H9 (cell line): Measurements from ENCODE around the gene KCTD5. TPM values are rescaled to one million over a fixed set of nuclear protein-coding genes. Genes with fewer than 3 reads are reported as not detected.

Source experiments
- DNase-seq: peaks from one replicate; pipeline ENCODE4 v3.0.0-alpha.2; 2017
- H2AFZ ChIP-seq: one replicate; pipeline ENCODE4 v1.6.1; 2013; ENCODE audit warnings: mild to moderate bottlenecking, low read length, control low read depth, moderate library complexity
- H2AK5ac ChIP-seq: 2 replicates; pipeline ENCODE4 v1.6.1; 2013; ENCODE audit warnings: low read length, control low read depth, mixed read lengths; ENCODE audit not compliant: insufficient read length
- H2BK120ac ChIP-seq: one replicate; pipeline ENCODE4 v1.6.1; 2013; ENCODE audit warnings: low read depth, mild to moderate bottlenecking, low read length, control low read depth, inconsistent platforms; ENCODE audit not compliant: poor library complexity, severe bottlenecking
- H2BK12ac ChIP-seq: 2 replicates; pipeline ENCODE4 v1.6.1; 2013; ENCODE audit warnings: low read length, control low read depth, mixed read lengths, low read depth; ENCODE audit not compliant: insufficient read length
- H2BK15ac ChIP-seq: 2 replicates; pipeline ENCODE4 v1.6.1; 2013; ENCODE audit warnings: low read depth, low read length, control low read depth
- H2BK20ac ChIP-seq: one replicate; pipeline ENCODE4 v1.6.1; 2013; ENCODE audit warnings: low read depth, mild to moderate bottlenecking, low read length, control low read depth, inconsistent platforms; ENCODE audit not compliant: poor library complexity, severe bottlenecking
- H2BK5ac ChIP-seq: 2 replicates; pipeline ENCODE4 v1.6.1; 2013; ENCODE audit warnings: low read length, control low read depth, mixed read lengths; ENCODE audit not compliant: insufficient read length
- H3K14ac ChIP-seq: 2 replicates; pipeline ENCODE4 v1.6.1; 2013; ENCODE audit warnings: low read length, control low read depth; ENCODE audit not compliant: insufficient read depth
- H3K18ac ChIP-seq: 2 replicates; pipeline ENCODE4 v1.6.1; 2013; ENCODE audit warnings: low read depth, mild to moderate bottlenecking, mixed read lengths, low read length, control low read depth; ENCODE audit not compliant: insufficient read length
- H3K23ac ChIP-seq: 2 replicates; pipeline ENCODE4 v1.6.1; 2013; ENCODE audit warnings: low read length, control low read depth, mixed read lengths, low read depth; ENCODE audit not compliant: insufficient read length
- H3K23me2 ChIP-seq: 2 replicates; pipeline ENCODE4 v1.6.1; 2013; ENCODE audit warnings: low read depth, mild to moderate bottlenecking, mixed read lengths, low read length, control low read depth; ENCODE audit not compliant: insufficient read length, poor library complexity, severe bottlenecking
- H3K27ac ChIP-seq: 2 replicates; pipeline ENCODE4 v1.5.1; 2013; ENCODE audit warnings: low read length, control low read depth, mixed read lengths, low read depth; ENCODE audit not compliant: insufficient read length
- H3K27me3 ChIP-seq: 2 replicates; pipeline ENCODE4 v1.6.1; 2013; ENCODE audit warnings: low read length, control low read depth, inconsistent platforms; ENCODE audit not compliant: insufficient read depth
- H3K4ac ChIP-seq: 2 replicates; pipeline ENCODE4 v1.6.1; 2013; ENCODE audit warnings: low read depth, mild to moderate bottlenecking, control low read depth, inconsistent platforms, low read length, moderate library complexity
- H3K4me1 ChIP-seq: 2 replicates; pipeline ENCODE4 v1.6.1; 2013; ENCODE audit warnings: low read length, control low read depth, inconsistent platforms; ENCODE audit not compliant: insufficient read depth
- H3K4me2 ChIP-seq: 2 replicates; pipeline ENCODE4 v1.6.1; 2013; ENCODE audit warnings: low read length, control low read depth, mixed read lengths; ENCODE audit not compliant: insufficient read length, insufficient read depth
- H3K56ac ChIP-seq: 2 replicates; pipeline ENCODE4 v1.6.1; 2013; ENCODE audit warnings: low read depth, mild to moderate bottlenecking, mixed read lengths, low read length, control low read depth; ENCODE audit not compliant: insufficient read length
- H3K79me1 ChIP-seq: 2 replicates; pipeline ENCODE4 v1.6.1; 2013; ENCODE audit warnings: low read depth, mild to moderate bottlenecking, moderate library complexity, low read length, control low read depth, inconsistent platforms; ENCODE audit not compliant: insufficient read depth, poor library complexity, severe bottlenecking
- H3K79me2 ChIP-seq: 2 replicates; pipeline ENCODE4 v1.6.1; 2013; ENCODE audit warnings: low read length, control low read depth, inconsistent platforms; ENCODE audit not compliant: insufficient read depth
- H3K9ac ChIP-seq: 2 replicates; pipeline ENCODE4 v1.6.1; 2013; ENCODE audit warnings: low read length, control low read depth, mixed read lengths; ENCODE audit not compliant: insufficient read length; ENCODE audit errors: extremely low read depth
- H3K9me3 ChIP-seq: one replicate; pipeline ENCODE4 v1.6.1; 2013; ENCODE audit warnings: low read depth, low read length, inconsistent platforms; ENCODE audit not compliant: control insufficient read depth
- H3T11ph ChIP-seq: one replicate; pipeline ENCODE4 v1.6.1; 2013; ENCODE audit warnings: mild to moderate bottlenecking, low read length, control low read depth, inconsistent platforms
- H4K20me1 ChIP-seq: one replicate; pipeline ENCODE4 v1.6.1; 2013; ENCODE audit not compliant: control insufficient read depth, insufficient read length, insufficient read depth
- H4K5ac ChIP-seq: 2 replicates; pipeline ENCODE4 v1.6.1; 2013; ENCODE audit warnings: low read depth, mild to moderate bottlenecking, mixed read lengths, low read length, control low read depth; ENCODE audit not compliant: insufficient read length
- H4K8ac ChIP-seq: replicated peaks from 2 replicates; pipeline ENCODE4 v1.6.1; 2013; ENCODE audit warnings: low read length, control low read depth, mixed read lengths, low read depth; ENCODE audit not compliant: insufficient read length
- H4K91ac ChIP-seq: 2 replicates; pipeline ENCODE4 v1.6.1; 2013; ENCODE audit warnings: low read depth, mild to moderate bottlenecking, moderate library complexity, mixed read lengths, low read length, control low read depth; ENCODE audit not compliant: insufficient read length
- H3K27ac Mint-ChIP-seq, 3 experiments: 2 replicates in 2 of 3; 3 replicates in 1 of 3; pipeline ENCODE4 v1.8.0; 2020 to 2021; ENCODE audit warnings: mixed read lengths in 3 of 3, mild to moderate bottlenecking in 1 of 3, moderate library complexity in 1 of 3
- H3K27me3 Mint-ChIP-seq: 2 replicates; pipeline ENCODE4 v1.8.0; 2021; ENCODE audit warnings: low read depth, mild to moderate bottlenecking, moderate library complexity, mixed read lengths
- H3K36me3 Mint-ChIP-seq, 3 experiments: 2 replicates in 2 of 3; 3 replicates in 1 of 3; pipeline ENCODE4 v1.8.0; 2020 to 2021; ENCODE audit warnings: low read depth in 3 of 3, mixed read lengths in 3 of 3; ENCODE audit not compliant: insufficient read depth in 1 of 3
- H3K4me1 Mint-ChIP-seq, 2 experiments: 2 replicates each; pipeline ENCODE4 v1.8.0; 2020; ENCODE audit warnings: mixed read lengths in 2 of 2
- H3K4me3 Mint-ChIP-seq, 2 experiments: 2 replicates in 1 of 2; 3 replicates in 1 of 2; pipeline ENCODE4 v1.8.0; 2020 to 2021; ENCODE audit warnings: mild to moderate bottlenecking in 2 of 2, mixed read lengths in 2 of 2, moderate library complexity in 1 of 2
- H3K9me3 Mint-ChIP-seq, 2 experiments: 2 replicates in 1 of 2; 3 replicates in 1 of 2; pipeline ENCODE4 v1.8.0; 2020; ENCODE audit warnings: mild to moderate bottlenecking in 2 of 2, mixed read lengths in 2 of 2, moderate library complexity in 1 of 2
- WGBS: extraction: QIAGEN DNeasy Blood & Tissue Kit; methylation state at CpG from one replicate; pipeline ENCODE4 v1.1.7; 2013; ENCODE audit warnings: missing lambda C conversion rate, low lambda C conversion rate, mixed read lengths; ENCODE audit not compliant: insufficient read length; ENCODE audit errors: extremely low coverage; 5-methylcytosine and 5-hydroxymethylcytosine counted together
- total RNA-seq: library from RNA; stranded (reverse); gene quantifications from 2 replicates; pipeline ENCODE4 v1.2.1, GENCODE V29; 2021
- TF ChIP-seq, protein P1 (sequence below): fragments of 200-600 bp; sonication (generic); conservative IDR thresholded peaks from 3 replicates; pipeline ENCODE4 v1.8.0; 2021; ENCODE audit warnings: antibody characterized with exemption, mild to moderate bottlenecking

KCTD5 gene
- total RNA-seq, 1 experiment from 2014 or later = 39.9 TPM

DNA sequence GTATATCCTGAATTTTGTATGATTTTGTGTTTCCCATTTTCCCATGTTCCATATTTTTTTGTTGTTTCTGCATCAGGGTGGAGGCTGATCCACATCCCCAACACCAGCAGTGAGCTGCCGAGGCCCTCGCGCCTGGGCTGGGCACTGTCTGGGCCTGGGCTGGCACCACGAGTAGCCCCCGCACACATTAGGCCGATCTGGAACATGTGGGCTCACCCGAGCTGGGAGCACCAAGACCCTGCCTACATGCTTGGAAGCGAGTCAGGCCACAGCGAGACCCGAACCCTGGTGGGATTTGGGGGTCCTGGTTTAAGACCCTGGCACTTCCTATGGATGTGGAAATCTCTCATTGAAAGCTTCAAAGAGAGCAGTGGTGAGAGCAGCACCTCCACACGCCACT lies 8.5 kb downstream of the KCTD5 start:
- WGBS = no CpG with 5 or more reads among the region's 11 CpGs
- Mint-ChIP-seq H3K27ac (peak overlapping the region in 2 of 3 experiments; percentile 54 to 79; a peak in 3 of 7 replicates), H3K27me3 (no peaks in the 10 kb centered on the region), H3K36me3 (peaks cover 0 to 2% (median 2%) of the 10 kb centered on the region in 3 experiments; a peak in 2 of 7 replicates), H3K4me3 (no peak overlapping the region; a peak in 1 of 5 replicates), H3K9me3 (no peaks in the 10 kb centered on the region), H3K4me1 (peaks cover 0 to 6% of the 10 kb centered on the region in 2 experiments; a peak in 2 of 4 replicates)
- Histone ChIP-seq H2BK5ac (no peak overlapping the region), H4K5ac (no peak overlapping the region), H2BK20ac (no peak overlapping the region), H2BK15ac (no peak overlapping the region), H2BK12ac (no peak overlapping the region), H4K20me1 (no peaks in the 10 kb centered on the region), H3K4me2 (no peak overlapping the region), H3K79me2 (peaks cover 5% of the 10 kb centered on the region; the same call in 1 of the 2 replicates), H3K27ac (no peak overlapping the region), H4K91ac (no peak overlapping the region), H3K27me3 (no peaks in the 10 kb centered on the region), H4K8ac (no peak overlapping the region), H2AK5ac (no peak overlapping the region), H3K18ac (no peak overlapping the region), H3K23ac (no peak overlapping the region), H2AFZ (no peak overlapping the region), H2BK120ac (no peak overlapping the region), H3K56ac (no peak overlapping the region), H3K9me3 (no peaks in the 10 kb centered on the region), H3K9ac (no peak overlapping the region), H3K4ac (no peak overlapping the region), H3K23me2 (no peaks in the 10 kb centered on the region), H3K79me1 (peaks cover 5% of the 10 kb centered on the region), H3T11ph (no peak overlapping the region), H3K4me1 (no peaks in the 10 kb centered on the region), H3K14ac (no peak overlapping the region)
- TF ChIP-seq, protein P1, sequence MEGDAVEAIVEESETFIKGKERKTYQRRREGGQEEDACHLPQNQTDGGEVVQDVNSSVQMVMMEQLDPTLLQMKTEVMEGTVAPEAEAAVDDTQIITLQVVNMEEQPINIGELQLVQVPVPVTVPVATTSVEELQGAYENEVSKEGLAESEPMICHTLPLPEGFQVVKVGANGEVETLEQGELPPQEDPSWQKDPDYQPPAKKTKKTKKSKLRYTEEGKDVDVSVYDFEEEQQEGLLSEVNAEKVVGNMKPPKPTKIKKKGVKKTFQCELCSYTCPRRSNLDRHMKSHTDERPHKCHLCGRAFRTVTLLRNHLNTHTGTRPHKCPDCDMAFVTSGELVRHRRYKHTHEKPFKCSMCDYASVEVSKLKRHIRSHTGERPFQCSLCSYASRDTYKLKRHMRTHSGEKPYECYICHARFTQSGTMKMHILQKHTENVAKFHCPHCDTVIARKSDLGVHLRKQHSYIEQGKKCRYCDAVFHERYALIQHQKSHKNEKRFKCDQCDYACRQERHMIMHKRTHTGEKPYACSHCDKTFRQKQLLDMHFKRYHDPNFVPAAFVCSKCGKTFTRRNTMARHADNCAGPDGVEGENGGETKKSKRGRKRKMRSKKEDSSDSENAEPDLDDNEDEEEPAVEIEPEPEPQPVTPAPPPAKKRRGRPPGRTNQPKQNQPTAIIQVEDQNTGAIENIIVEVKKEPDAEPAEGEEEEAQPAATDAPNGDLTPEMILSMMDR = no peak
- DNase-seq = no peak
